GM23338 (cell line): ENCODE measurements around the gene PFKP. TPM values are rescaled to one million over a fixed set of nuclear protein-coding genes. Genes with fewer than 3 reads are reported as not detected.

Experiments
- ATAC-seq: fragments of 200-7000 bp; cut with Tn5 transposase; 3 replicates; pipeline ENCODE4 v1.9.1; 2020
- DNase-seq: peaks from one replicate; pipeline ENCODE4 v3.0.0-alpha.2; 2015; ENCODE audit warnings: low spot score
- H2AFZ ChIP-seq: fragments of 200-600 bp; sonication (generic); 2 replicates; pipeline ENCODE4 v1.8.0; 2016; ENCODE audit warnings: antibody characterized with exemption, mild to moderate bottlenecking, moderate library complexity
- H3F3A ChIP-seq: fragments of 200-600 bp; sonication (generic); replicated peaks from 2 replicates; pipeline ENCODE4 v1.8.0; 2017; ENCODE audit warnings: antibody characterized with exemption, mixed run types, low read depth
- H3K27ac ChIP-seq: fragments of 200-600 bp; sonication (generic); 2 replicates; pipeline ENCODE4 v1.6.1; 2016; ENCODE audit warnings: low read depth
- H3K27me3 ChIP-seq: fragments of 200-600 bp; sonication (generic); 2 replicates; pipeline ENCODE4 v1.8.0; 2016; ENCODE audit warnings: mild to moderate bottlenecking, mixed run types, moderate library complexity; ENCODE audit not compliant: insufficient read depth
- H3K36me3 ChIP-seq: fragments of 200-600 bp; sonication (generic); 2 replicates; pipeline ENCODE4 v1.8.0; 2016; ENCODE audit warnings: mild to moderate bottlenecking; ENCODE audit not compliant: insufficient read depth
- H3K4me1 ChIP-seq: fragments of 200-600 bp; sonication (generic); 2 replicates; pipeline ENCODE4 v1.8.0; 2016; ENCODE audit warnings: mild to moderate bottlenecking, moderate library complexity; ENCODE audit not compliant: insufficient read depth
- H3K4me2 ChIP-seq: fragments of 200-600 bp; sonication (generic); 2 replicates; pipeline ENCODE4 v1.7.1; 2017; ENCODE audit warnings: mixed run types
- H3K4me3 ChIP-seq: fragments of 200-600 bp; sonication (generic); 2 replicates; pipeline ENCODE4 v1.6.1; 2016; ENCODE audit warnings: mixed run types
- H3K79me2 ChIP-seq: fragments of 200-600 bp; sonication (generic); replicated peaks from 2 replicates; pipeline ENCODE4 v1.8.0; 2017; ENCODE audit warnings: mild to moderate bottlenecking; ENCODE audit not compliant: insufficient read depth
- H3K9me2 ChIP-seq: fragments of 200-600 bp; sonication (generic); 2 replicates; pipeline ENCODE4 v1.8.0; 2017; ENCODE audit not compliant: insufficient read depth
- H4K20me1 ChIP-seq: fragments of 200-600 bp; sonication (generic); replicated peaks from 2 replicates; pipeline ENCODE4 v1.8.0; 2017; ENCODE audit warnings: mild to moderate bottlenecking; ENCODE audit not compliant: insufficient read depth
- H3K27ac Mint-ChIP-seq: 2 replicates; pipeline ENCODE4 v1.8.0; 2020; ENCODE audit warnings: inconsistent platforms, mild to moderate bottlenecking, moderate library complexity, mixed read lengths
- H3K27me3 Mint-ChIP-seq: 3 replicates; pipeline ENCODE4 v1.8.0; 2022; ENCODE audit warnings: low read depth, mild to moderate bottlenecking, moderate library complexity, mixed read lengths, inconsistent platforms; ENCODE audit not compliant: insufficient read depth, poor library complexity
- H3K36me3 Mint-ChIP-seq: 3 replicates; pipeline ENCODE4 v1.8.0; 2021; ENCODE audit warnings: low read depth, mild to moderate bottlenecking, inconsistent platforms, moderate library complexity, mixed read lengths
- H3K4me1 Mint-ChIP-seq: 3 replicates; pipeline ENCODE4 v1.8.0; 2020; ENCODE audit warnings: mild to moderate bottlenecking, inconsistent platforms, mixed read lengths
- H3K4me3 Mint-ChIP-seq: 3 replicates; pipeline ENCODE4 v1.8.0; 2021; ENCODE audit warnings: moderate library complexity, mild to moderate bottlenecking, inconsistent platforms, mixed read lengths
- H3K9me3 Mint-ChIP-seq: 3 replicates; pipeline ENCODE4 v1.8.0; 2020; ENCODE audit warnings: moderate library complexity, mild to moderate bottlenecking, inconsistent platforms, mixed read lengths
- EZH2 ChIP-seq: fragments of 200-600 bp; sonication (generic); IDR thresholded peaks from one replicate; pipeline ENCODE4 v1.8.0; 2017; ENCODE audit warnings: antibody characterized with exemption, mild to moderate bottlenecking, low read depth; ENCODE audit not compliant: unreplicated experiment
- JUNB ChIP-seq: IDR thresholded peaks from one replicate; pipeline ENCODE4 v1.6.1; 2016; ENCODE audit warnings: antibody characterized with exemption; ENCODE audit not compliant: unreplicated experiment
- POLR2AphosphoS5 ChIP-seq: IDR thresholded peaks from 2 replicates; pipeline ENCODE4 v1.6.1; 2016; ENCODE audit warnings: antibody characterized with exemption, low read depth
- STAT1 ChIP-seq: IDR thresholded peaks from one replicate; pipeline ENCODE4 v1.6.1; 2016; ENCODE audit warnings: antibody characterized with exemption; ENCODE audit not compliant: unreplicated experiment
- ZNF114 ChIP-seq: fragments of 250-450 bp; sonication (Bioruptor Pico); IDR thresholded peaks from 2 replicates; pipeline ENCODE4 v1.5.0; 2020; ENCODE audit warnings: mild to moderate bottlenecking, moderate library complexity
- ZNF331 ChIP-seq: fragments of 250-450 bp; sonication (Bioruptor Pico); IDR thresholded peaks from 2 replicates; pipeline ENCODE4 v1.5.0; 2020; ENCODE audit warnings: low read depth, mild to moderate bottlenecking, moderate library complexity
- polyA plus RNA-seq: library from polyadenylated mRNA; unstranded; fragments of >200 nt; fragmentation: Nextera tagmentation; extraction: Ambion mirVana; gene quantifications from 2 replicates; pipeline ENCODE4 v1.2.1, GENCODE V29; 2016
- total RNA-seq: library from RNA; depleted of rRNA; stranded (reverse); fragments of >200 nt; shearing (Covaris generic); gene quantifications from 2 replicates; pipeline ENCODE4 v1.2.3, GENCODE V29; 2014
- TF ChIP-seq, protein P1 (sequence below): fragments of 250-450 bp; sonication (Bioruptor Pico); IDR thresholded peaks from 2 replicates; pipeline ENCODE4 v1.5.0; 2020; ENCODE audit warnings: mild to moderate bottlenecking, moderate library complexity
- TF ChIP-seq, protein P2 (sequence below), 2 experiments: fragments of 200-600 bp in 1 of 2; sonication (generic) in 1 of 2; conservative IDR thresholded peaks; 2 replicates each; pipeline versions ENCODE4 v1.5.1 to v1.6.1; 2016 to 2017; ENCODE audit warnings: antibody characterized with exemption in 2 of 2, low read depth in 2 of 2, mild to moderate bottlenecking in 2 of 2, moderate library complexity in 1 of 2
- TF ChIP-seq, protein P3 (sequence below): IDR thresholded peaks from one replicate; pipeline ENCODE4 v1.6.1; 2018; ENCODE audit warnings: antibody characterized with exemption; ENCODE audit not compliant: unreplicated experiment

The PFKP gene
- total and polyA plus RNA-seq, 2 experiments from 2014 or later = 56.3 to 120 TPM

DNA sequence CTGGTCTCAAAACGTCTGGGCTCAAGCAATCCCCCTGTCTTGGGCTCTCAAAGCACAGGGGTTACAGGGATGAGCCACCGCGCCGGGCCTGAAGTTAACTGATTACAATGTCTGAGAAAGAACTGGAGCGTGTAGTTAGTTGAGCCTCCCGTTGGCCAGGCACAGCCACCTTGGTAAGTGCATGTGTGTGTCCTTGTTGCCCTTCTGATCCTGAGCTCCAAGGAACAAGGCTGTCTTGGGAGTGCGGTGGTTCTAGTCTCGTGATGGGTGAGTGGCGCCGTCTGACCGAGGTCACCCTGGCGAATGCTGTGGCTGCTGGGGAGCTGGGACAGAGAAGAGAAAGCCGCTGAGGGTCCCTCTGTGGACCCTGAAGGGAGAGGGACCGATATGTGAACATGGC is 54.7 kb downstream of the PFKP start (continued):
- TF ChIP-seq, protein P1, sequence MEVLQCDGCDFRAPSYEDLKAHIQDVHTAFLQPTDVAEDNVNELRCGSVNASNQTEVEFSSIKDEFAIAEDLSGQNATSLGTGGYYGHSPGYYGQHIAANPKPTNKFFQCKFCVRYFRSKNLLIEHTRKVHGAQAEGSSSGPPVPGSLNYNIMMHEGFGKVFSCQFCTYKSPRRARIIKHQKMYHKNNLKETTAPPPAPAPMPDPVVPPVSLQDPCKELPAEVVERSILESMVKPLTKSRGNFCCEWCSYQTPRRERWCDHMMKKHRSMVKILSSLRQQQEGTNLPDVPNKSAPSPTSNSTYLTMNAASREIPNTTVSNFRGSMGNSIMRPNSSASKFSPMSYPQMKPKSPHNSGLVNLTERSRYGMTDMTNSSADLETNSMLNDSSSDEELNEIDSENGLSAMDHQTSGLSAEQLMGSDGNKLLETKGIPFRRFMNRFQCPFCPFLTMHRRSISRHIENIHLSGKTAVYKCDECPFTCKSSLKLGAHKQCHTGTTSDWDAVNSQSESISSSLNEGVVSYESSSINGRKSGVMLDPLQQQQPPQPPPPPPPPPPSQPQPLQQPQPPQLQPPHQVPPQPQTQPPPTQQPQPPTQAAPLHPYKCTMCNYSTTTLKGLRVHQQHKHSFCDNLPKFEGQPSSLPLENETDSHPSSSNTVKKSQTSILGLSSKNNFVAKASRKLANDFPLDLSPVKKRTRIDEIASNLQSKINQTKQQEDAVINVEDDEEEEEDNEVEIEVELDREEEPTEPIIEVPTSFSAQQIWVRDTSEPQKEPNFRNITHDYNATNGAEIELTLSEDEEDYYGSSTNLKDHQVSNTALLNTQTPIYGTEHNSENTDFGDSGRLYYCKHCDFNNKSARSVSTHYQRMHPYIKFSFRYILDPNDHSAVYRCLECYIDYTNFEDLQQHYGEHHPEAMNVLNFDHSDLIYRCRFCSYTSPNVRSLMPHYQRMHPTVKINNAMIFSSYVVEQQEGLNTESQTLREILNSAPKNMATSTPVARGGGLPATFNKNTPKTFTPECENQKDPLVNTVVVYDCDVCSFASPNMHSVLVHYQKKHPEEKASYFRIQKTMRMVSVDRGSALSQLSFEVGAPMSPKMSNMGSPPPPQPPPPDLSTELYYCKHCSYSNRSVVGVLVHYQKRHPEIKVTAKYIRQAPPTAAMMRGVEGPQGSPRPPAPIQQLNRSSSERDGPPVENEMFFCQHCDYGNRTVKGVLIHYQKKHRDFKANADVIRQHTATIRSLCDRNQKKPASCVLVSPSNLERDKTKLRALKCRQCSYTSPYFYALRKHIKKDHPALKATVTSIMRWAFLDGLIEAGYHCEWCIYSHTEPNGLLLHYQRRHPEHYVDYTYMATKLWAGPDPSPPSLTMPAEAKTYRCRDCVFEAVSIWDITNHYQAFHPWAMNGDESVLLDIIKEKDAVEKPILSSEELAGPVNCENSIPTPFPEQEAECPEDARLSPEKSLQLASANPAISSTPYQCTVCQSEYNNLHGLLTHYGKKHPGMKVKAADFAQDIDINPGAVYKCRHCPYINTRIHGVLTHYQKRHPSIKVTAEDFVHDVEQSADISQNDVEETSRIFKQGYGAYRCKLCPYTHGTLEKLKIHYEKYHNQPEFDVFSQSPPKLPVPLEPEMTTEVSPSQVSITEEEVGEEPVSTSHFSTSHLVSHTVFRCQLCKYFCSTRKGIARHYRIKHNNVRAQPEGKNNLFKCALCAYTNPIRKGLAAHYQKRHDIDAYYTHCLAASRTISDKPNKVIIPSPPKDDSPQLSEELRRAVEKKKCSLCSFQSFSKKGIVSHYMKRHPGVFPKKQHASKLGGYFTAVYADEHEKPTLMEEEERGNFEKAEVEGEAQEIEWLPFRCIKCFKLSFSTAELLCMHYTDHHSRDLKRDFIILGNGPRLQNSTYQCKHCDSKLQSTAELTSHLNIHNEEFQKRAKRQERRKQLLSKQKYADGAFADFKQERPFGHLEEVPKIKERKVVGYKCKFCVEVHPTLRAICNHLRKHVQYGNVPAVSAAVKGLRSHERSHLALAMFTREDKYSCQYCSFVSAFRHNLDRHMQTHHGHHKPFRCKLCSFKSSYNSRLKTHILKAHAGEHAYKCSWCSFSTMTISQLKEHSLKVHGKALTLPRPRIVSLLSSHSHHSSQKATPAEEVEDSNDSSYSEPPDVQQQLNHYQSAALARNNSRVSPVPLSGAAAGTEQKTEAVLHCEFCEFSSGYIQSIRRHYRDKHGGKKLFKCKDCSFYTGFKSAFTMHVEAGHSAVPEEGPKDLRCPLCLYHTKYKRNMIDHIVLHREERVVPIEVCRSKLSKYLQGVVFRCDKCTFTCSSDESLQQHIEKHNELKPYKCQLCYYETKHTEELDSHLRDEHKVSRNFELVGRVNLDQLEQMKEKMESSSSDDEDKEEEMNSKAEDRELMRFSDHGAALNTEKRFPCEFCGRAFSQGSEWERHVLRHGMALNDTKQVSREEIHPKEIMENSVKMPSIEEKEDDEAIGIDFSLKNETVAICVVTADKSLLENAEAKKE = no peak
- TF ChIP-seq, protein P2, sequence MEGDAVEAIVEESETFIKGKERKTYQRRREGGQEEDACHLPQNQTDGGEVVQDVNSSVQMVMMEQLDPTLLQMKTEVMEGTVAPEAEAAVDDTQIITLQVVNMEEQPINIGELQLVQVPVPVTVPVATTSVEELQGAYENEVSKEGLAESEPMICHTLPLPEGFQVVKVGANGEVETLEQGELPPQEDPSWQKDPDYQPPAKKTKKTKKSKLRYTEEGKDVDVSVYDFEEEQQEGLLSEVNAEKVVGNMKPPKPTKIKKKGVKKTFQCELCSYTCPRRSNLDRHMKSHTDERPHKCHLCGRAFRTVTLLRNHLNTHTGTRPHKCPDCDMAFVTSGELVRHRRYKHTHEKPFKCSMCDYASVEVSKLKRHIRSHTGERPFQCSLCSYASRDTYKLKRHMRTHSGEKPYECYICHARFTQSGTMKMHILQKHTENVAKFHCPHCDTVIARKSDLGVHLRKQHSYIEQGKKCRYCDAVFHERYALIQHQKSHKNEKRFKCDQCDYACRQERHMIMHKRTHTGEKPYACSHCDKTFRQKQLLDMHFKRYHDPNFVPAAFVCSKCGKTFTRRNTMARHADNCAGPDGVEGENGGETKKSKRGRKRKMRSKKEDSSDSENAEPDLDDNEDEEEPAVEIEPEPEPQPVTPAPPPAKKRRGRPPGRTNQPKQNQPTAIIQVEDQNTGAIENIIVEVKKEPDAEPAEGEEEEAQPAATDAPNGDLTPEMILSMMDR (conservative IDR thresholded peaks at IDR 0.05; ENCODE audit: low read depth in 2 of 2) = no peak

DNA sequence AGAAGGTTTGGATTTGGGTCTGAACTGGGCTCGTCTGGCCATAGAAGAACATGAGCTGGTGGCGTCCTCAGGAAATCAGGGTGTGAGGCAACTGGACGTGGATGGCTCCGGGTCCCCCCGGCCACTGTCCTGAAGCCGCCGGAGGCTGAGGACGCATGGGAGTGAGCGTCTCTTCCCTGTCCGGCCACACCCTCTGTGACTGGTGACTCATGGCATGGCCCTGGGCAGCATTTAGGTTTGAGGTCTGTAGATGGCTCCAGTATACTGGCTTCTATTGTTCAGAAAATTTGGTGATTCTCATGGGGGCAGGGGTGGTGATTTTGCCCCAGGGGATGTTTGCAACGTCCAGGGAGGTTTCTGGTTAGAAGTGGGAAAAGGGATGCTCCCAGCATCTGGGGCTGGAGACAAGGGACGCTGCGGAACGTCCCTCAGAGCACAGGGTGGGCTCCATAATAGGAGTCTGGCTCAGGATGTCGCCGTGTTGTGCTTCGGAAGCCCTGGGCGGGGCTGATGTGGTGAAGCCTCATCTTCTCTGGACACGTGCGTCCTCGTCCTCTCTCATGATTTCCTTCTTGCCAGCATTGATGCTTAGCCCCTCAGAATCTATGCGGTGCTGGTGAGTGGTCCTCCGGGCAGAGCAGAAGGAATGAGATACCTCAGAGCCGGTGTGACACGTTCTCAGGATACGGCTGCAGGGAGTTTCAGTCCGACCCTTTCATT is 55.3 kb downstream of the PFKP start:
- Mint-ChIP-seq H3K9me3 (no peaks in the 10 kb centered on the region), H3K27me3 (peaks cover 5% of the 10 kb centered on the region), H3K4me3 (no peak overlapping the region), H3K36me3 (peaks cover 54% of the 10 kb centered on the region), H3K4me1 (no peaks in the 10 kb centered on the region), H3K27ac (no peak overlapping the region)
- no peaks in the 10 kb centered on the region for H3K4me1 ChIP-seq
- no peaks in the 10 kb centered on the region for H3K79me2 ChIP-seq
- H4K20me1 ChIP-seq = no peaks in the 10 kb centered on the region
- H3K4me3 ChIP-seq = no peak overlapping the region
- H3K27ac ChIP-seq = no peak overlapping the region
- ATAC-seq (no peak), DNase-seq (no peak)
- peaks cover 15% of the 10 kb centered on the region for H3K36me3 ChIP-seq
- H3K4me2 ChIP-seq = no peak overlapping the region
- H2AFZ ChIP-seq = no peak overlapping the region
- H3K27me3 ChIP-seq = no peaks in the 10 kb centered on the region
- H3F3A ChIP-seq = no peaks in the 10 kb centered on the region
- no peaks in the 10 kb centered on the region for H3K9me2 ChIP-seq
- no peak for TF ChIP-seq EZH2
- no peak for TF ChIP-seq ZNF114 (CRISPR knock-in tag)
- no peak for TF ChIP-seq ZNF331 (CRISPR knock-in tag)
- TF ChIP-seq POLR2AphosphoS5 = no peak
- TF ChIP-seq, protein P3, sequence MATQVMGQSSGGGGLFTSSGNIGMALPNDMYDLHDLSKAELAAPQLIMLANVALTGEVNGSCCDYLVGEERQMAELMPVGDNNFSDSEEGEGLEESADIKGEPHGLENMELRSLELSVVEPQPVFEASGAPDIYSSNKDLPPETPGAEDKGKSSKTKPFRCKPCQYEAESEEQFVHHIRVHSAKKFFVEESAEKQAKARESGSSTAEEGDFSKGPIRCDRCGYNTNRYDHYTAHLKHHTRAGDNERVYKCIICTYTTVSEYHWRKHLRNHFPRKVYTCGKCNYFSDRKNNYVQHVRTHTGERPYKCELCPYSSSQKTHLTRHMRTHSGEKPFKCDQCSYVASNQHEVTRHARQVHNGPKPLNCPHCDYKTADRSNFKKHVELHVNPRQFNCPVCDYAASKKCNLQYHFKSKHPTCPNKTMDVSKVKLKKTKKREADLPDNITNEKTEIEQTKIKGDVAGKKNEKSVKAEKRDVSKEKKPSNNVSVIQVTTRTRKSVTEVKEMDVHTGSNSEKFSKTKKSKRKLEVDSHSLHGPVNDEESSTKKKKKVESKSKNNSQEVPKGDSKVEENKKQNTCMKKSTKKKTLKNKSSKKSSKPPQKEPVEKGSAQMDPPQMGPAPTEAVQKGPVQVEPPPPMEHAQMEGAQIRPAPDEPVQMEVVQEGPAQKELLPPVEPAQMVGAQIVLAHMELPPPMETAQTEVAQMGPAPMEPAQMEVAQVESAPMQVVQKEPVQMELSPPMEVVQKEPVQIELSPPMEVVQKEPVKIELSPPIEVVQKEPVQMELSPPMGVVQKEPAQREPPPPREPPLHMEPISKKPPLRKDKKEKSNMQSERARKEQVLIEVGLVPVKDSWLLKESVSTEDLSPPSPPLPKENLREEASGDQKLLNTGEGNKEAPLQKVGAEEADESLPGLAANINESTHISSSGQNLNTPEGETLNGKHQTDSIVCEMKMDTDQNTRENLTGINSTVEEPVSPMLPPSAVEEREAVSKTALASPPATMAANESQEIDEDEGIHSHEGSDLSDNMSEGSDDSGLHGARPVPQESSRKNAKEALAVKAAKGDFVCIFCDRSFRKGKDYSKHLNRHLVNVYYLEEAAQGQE = no peak
- TF ChIP-seq STAT1 = no peak
- TF ChIP-seq JUNB = no peak
